Posterior vena cava (tissue), 2 donors: ENCODE results near the gene TP63. TPM values are rescaled to one million over a fixed set of nuclear protein-coding genes. Genes with fewer than 3 reads are reported as not detected.
A peak's percentile ranks its signal among the peaks of the same experiment; 100 is the strongest.
"Not testable (repeated sequence)": the region's sequence is repeated elsewhere in the genome, so short reads cannot be mapped to it uniquely, and the experiment has no call there.

Source experiments
- DNase-seq: peaks from one replicate; pipeline ENCODE4 v3.0.0-alpha.2; 2020; ENCODE audit warnings: low spot score
- intact Hi-C, 2 donors: fragments of 100-400 bp; cut with DNase I; formaldehyde crosslinking; loops; one replicate each; pipeline versions ENCODE4 v1.14.1 to v1.14.2; 2022 to 2023
- total RNA-seq, 2 donors: library from RNA; stranded (reverse); fragmentation: NEBNext Ultra II Directional; extraction: Animal tissue kit (Norgen Biotek cat#: 25700); gene quantifications; one replicate each; pipeline ENCODE4 v1.2.1, GENCODE V29; 2021
- donor health status: DM: yes; HTN: yes; CAD: no.
- donor health status: DM: yes; HTN: yes; CAD: no.

Gene TP63
- total RNA-seq, 2 donors from 2014 or later, result 0.19 to 0.46 TPM

DNA sequence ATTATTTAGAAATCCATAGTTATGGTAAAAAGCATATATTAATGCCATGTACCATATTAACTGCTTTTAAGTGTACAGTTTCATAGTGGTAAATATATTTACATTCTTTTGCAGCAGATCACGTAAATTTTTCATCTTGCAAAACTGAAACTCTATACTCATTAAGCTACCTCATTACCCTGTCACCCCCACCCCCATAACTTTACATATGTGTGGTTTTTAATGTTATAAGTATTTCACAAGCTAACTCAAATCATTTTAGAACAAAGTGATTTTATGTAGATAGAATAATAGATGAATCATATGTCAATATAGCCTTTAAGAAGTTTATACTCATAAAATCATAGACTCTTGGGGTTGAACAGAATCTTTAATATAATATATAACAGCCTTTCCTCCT lies 7.1 kb upstream of the TP63 start:
- intact Hi-C loops, result no loop called here
- no peak for DNase-seq

DNA sequence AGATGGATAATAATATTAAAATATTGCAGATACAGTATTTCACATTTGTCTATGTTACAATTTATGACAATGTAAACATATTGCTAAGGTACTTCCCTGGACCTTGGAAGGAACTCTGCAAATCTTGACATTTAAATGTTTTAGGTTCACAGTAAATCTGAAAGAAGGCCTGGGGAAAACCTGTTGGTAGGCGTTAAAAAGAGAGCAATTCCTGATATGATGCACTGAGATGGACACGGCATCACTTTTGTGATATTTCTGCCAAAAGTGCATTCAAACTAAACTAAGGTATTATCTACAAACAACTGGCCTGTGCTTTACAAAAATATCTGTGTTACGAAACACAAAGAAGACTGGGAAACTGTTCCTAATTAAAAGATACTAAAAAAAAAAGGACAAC lies 6.1 kb upstream of the TP63 start:
- intact Hi-C loops, result no loop called here

DNA sequence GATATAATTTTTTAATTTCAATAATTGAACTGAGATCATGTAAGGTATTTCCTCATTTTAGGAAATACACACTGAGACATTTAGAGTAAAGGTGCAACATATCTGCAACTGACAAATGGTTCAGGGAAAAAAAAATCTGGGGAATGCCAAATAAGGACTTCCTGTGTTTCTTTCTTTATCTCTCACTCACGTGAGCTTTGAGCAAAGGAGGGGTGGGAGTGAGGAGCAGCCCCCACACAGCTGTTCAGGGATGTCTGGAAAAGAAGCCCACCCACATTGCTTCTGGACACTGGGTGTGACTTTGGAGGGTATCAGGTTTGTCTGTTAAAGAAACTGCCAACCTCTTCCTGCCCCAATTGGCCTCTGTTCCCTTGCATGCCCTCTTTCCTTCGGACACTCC lies 5.6 kb upstream of the TP63 start:
- DNase-seq, result no peak
- intact Hi-C loops, result no loop called here

More for the DNA sequence above, 6.1 kb upstream of the TP63 start:
- DNase-seq, result no peak

DNA sequence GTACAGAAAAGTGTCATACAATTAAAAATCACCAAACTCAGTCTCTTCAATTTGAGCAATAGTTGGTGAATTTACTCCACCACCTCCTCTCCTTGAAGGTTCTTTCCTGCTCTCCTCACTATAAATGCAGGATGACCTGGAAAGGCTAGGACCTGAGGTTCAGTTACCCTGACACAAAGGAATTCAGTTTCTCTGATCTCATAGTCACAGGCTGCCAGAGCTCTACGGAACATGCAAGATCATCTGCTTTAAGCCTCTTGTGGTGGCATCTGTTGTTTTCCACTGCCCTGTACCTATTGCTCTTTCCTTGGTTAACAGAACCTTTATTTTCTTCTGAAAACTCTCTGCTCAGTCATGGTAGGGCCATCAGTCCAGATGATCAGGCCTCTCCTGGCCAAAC lies 4.9 kb upstream of the TP63 start:
- intact Hi-C loops, result no loop called here
- DNase-seq, result no peak

DNA sequence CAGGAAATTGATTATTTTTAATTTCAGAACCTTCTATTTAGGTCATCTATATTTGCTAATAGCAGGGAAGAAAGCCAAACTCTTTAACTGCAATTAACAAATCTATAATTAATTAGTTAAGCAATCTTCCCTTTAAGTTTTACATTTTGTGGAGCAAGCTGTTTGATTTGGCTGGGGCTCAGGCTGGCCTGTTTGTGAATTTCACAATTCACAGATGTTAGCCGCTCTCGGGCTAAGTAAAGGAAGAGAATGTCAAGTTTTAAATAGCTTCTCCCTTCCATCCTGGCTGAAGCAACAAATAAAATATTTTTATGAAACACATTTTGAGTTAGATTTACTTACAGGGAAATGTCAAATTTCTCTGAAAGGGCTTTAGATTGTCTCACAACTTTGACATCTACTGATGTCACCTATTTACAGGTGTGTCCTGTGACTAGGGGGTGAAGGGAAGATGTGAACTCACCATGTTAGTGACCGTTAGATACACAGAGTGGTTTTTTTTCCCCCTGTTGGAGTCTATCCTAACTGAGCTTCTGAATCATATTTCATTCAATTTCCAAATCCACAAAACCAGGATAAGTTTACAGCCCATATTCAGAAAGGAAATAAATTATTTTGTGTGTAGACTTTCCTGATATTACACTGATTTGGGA lies 1.3 kb upstream of the TP63 start:
- peak; percentile 78 for DNase-seq
- intact Hi-C loops, result no loop called here

DNA sequence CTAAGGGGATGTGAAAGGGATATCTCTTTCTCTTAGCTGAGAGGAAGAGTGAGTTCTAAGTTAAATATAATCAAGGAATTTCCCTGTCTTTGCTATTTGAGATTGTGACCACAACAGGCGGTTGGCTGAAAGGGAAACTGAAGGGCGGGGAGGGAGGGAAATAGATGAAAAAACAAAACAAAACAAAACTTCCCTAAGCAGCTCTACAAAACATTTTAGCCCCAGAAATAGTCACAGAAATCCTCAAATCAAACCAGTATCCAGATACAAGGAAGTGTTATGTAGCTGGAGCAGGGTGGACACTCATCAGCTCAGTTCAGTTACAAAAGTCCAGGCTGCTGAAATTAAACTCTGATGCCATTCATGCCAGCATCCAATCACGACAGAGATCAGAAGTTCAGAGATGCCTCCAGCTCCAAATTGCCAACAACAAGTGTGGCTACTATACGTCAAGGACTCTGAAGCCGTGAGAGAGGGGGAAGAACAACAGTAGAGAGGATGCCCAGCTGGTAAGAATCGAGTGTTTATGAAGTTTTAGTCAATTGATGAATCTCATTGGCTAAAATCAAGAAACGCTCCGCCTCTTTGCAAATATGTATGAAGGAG lies 319 bp upstream of the TP63 start:
- no peak for DNase-seq
- intact Hi-C loops, result no loop called here

DNA sequence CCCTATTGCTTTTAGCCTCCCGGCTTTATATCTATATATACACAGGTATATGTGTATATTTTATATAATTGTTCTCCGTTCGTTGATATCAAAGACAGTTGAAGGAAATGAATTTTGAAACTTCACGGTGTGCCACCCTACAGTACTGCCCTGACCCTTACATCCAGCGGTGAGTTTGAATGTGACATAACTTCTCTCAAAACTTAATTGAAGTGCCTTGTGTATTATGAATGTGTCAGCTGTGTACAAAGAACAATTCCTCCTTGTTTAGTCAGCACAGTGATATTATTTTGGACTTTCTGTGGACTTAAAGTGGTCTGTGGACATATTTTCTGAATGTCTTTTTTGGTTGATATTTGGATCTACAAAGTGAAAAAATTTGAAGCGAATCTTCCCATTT lies 220 bp downstream of the TP63 start:
- intact Hi-C loops, result no loop called here
- no peak for DNase-seq

DNA sequence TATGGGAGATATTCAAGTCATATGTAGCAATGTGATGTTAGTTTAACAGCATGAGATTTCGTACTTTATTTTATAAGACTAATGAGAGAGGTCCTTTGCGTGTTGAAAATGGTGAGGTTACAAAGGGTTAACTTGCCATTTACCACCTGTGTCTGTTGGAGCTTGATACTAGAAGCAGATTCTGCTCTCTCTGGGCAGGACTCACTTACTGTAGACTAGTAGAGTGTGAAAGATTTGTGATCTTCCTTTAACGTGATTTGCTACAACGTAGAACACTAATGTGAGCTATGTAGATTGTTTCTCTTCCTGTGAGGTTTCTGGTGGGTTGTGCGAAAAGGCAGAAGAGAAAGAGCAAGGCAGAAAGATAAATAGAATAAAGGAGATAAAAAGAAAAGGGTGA lies 1.1 kb downstream of the TP63 start:
- DNase-seq, result no peak
- intact Hi-C loops, result no loop called here

DNA sequence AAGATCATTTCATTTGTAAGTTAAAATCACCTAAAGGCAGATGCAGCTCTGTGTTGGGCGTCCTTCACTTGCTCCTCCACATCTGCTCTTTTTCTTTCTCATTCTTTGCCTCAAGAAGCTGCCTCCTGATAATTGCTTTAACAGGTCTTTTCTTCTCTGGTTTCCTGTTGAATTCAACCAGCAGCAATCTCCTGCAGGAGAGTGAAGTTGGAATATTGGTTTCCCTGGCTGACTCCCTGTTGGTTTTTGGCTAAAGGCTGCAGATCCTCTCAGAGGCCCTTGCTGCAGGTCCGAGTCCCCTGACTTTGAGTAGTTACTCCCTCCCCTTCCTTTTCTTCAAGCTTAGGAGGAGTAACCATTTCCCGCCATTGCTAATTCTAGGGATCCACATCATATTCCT lies 4.2 kb downstream of the TP63 start:
- DNase-seq, result no peak
- intact Hi-C loops, result no loop called here

DNA sequence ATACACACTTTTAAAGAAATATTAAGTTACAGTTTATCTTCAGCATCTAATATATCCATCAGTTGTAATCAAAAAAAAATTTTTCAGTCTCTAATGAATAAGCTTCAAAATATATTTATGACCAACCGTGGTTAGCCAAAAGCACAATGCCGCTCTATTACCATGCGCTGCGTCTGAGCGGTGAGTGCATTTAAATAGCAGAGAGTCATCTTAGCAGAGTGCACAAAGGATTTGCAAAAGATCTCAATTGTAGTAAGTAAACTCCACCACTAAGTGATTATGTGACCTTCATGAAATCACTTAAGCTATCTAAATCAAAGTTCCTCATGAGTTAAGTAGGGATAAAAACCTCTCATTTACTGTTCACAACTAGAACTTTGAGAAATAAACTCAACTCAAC lies 4.9 kb downstream of the TP63 start:
- DNase-seq, result no peak
- intact Hi-C loops, result no loop called here

DNA sequence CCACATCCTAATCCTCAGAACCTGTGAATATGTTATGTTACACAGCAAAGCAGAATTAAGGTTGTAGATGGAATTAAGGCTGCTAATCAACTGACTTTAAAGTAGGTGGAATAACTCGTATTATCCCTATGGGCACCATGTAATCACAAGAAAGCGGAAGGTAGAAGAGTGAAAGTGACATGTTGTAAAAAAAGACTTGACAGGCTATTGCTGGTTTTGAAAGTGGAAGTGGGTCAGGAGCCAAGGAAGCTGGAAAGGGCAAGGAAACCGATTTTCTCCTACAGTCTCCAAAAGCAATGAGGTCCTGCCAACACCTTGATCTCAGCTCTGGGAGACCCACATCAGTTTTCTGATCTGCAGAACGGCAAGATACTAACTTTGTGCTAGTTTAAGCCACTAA lies 6.6 kb downstream of the TP63 start:
- intact Hi-C loops, result no loop called here
- no peak for DNase-seq

DNA sequence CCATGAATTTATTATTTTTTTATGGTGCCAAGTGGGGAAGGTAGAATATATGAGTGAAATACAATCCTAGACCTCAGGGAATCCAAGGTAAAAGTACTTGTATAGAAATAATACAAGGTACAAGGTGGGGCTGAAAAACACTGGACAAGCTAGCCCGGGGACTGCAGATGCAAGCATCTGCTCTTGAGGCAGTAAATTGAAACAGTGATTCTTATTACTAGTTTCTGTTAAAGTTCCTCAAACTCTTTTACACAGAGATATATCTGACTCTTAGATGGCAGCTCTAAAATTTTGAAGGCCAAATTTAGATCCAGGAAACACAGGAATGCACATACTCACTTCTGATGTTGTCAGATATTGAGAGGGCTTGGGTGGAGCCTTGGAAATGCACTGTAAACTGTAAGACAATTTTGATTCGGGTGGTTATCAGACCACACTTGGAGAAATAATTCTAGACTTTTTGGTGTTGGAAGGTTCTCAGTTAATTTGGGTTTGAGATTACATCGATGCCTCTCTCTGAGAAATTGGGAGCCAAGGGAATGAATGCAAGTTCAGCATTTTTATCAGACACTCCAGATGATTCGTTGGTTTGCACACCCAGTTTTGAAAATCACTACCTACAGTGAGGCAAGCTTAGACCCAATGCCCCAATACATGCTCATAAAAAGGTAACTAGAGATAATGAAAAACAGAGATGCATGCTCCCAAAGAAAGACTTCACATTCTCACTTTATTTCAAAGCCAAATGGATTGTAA lies 7.3 kb downstream of the TP63 start:
- no peak for DNase-seq
- intact Hi-C loops, result no loop called here

DNA sequence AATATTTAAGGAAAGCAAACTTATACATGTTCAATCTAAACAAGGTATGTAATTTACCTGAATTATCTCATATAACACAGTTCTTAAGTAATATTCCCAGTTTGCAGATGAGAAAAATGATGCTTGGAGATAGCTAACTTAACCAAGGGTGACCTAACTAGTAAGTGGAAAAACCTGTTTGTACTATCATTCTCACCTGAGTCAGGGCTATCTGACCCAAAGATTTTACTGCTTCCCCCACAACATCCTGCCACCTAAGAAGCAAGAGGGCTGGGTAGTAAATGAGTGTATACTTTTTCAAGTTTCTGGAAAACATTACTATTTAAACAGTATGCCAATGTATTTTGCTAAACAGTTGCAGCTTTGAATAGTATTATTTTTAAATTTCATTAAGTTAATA lies 10.6 kb downstream of the TP63 start:
- DNase-seq, result no peak
- intact Hi-C loops, result no loop called here

DNA sequence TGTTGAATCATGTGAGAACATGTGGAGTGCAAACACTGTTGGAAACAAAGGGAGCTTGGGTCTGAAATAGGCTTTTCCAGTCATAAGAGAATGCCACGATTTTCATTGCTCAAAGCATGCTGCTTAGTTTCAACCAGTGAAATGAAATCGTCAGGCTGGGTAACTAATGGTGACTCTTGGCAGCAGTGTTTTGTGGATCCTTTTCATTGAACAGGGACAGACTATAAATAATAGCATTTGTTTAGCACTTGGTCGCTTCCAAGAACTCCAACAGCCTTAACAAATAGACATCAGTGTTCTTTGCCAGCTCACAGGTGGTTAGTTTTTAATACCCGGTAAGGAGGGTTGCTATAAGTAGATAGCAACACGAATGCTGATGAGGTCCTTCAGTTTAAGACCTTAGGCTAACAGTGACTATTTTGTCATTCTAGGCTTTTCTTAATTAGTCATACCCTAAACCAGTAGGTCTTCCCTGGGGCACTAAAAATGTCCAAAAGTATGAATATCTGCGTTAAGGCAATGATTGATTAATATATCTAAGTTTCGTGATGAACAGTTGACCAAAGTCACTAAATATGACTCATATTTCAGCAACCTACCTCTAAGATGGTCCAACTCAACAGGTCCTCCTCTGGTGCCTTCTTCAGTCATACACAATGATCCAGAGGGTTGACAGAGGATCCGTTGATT lies 15.8 kb downstream of the TP63 start:
- intact Hi-C loops, result no loop called here
- DNase-seq, result no peak

DNA sequence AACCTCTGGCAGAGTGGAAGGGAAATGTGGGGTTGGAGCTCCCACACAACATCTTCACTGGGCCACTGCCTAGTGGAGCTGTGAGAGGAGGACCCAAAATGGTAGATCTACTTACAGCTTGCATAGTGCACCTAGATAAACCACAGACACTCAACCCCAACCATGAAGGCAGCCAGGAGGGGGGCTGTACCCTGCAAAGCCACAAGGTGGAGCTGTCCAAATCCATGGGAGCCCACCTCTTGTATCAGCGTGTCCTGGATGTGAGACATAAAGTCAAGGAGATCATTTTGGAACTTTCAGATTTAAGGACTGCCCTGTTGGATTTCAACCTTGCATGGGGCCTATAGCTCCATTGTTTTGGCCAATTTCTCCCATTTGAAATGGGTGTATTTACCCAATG lies 20.9 kb downstream of the TP63 start:
- DNase-seq, result no peak
- intact Hi-C loops, result no loop called here

DNA sequence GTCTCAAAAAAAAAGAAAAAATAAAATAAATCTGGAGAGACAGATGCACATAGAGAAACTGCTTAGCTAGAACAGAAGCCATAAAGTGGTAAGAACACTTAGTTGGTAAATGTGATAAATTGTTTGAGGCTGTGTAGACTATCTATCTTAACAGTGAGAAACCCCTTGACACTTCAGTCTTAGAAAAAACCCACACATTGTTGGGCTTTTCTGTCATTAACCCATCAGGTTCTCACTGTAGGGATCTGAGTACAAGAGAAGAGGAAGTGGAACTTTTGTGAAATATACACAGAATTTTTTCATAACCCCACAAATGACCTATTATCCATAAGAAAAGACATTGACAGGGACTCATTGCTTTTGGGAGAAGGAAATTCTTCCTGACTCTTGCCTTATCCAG lies 24.4 kb downstream of the TP63 start:
- intact Hi-C loops, result no loop called here
- no peak for DNase-seq

DNA sequence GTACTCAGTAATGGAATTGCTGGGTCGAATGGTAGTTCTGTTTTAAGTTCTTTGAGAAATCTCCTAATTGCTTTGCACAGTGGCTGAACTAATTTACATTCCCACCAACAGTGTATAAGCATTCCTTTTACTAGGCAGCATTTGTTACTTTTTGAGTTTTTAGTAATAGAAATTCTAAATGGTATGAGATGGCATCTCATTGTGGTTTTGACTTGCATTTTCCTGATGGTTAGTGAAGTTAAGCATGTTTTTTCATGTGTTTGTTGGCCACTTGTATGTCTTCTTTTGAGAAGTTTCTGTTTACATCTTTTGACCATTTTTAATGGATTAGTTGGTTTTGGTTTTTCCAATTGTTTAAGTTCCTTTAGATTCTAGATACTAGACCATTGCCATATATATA lies 28.4 kb downstream of the TP63 start:
- no peak for DNase-seq
- intact Hi-C loops, result no loop called here

DNA sequence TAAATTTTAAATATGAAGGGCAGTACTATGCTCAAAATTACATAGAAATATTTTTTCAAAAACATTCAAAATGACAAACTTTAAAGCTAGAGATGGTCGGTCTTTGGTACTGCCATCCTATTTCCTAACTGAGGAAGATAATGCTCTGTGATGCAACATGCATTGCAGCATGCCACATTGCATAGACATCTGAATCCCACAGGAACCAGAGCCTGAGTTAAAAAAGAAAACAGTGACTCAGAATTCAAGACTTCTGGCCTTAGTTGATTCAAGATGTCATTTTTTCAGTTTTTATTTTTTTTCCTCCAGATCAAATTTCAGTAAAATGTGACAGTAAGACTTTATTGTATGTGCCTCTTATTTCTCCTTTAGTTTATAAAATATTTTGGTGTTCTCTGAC lies 33.1 kb downstream of the TP63 start:
- no peak for DNase-seq

DNA sequence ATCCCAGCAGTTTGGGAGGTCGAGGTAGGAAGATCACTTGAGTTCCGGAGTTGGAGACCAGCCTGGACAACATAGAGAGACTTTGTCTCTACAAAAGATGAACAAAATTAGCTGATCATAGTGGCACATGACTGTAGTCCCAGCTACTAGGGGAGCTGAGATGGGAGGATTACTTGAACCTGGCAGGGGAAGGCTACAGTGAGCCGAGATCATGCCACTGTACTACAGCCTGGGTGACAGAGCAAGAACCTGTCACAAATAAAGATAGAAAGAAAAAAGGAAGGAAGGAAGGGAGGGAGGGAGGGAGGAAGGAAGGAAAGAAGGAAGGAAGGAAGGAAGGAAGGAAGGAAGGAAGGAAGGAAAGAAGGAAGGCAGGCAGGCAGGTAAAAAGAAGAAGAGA lies 41.2 kb downstream of the TP63 start:
- DNase-seq, intact Hi-C loops: not testable (repeated sequence)

More for the DNA sequence above, 33.1 kb downstream of the TP63 start:
- intact Hi-C loops, result no loop called here

DNA sequence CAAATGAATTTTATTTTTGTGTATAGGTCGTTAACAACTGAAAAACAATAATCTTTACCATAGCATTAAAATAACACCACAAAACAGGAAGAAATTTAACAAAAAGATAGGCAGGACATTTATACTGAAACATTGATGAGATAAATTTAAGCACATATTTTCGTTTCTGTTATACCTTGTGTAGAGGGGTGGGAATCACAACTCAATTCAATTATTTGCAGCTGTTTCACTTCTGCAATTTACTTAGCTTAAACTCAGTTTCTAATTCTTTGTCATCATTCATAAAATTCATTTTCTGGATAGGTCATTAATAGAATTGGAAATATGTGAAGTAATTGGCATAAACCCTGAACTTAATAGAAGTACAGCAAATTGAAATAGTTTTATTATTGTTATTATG lies 42.3 kb downstream of the TP63 start:
- intact Hi-C loops, result no loop called here

More for the DNA sequence above, 42.3 kb downstream of the TP63 start:
- DNase-seq, result no peak
